ENCODE measurements around the gene C17orf107. TPM values are rescaled to one million over a fixed set of nuclear protein-coding genes. Genes with fewer than 3 reads are reported as not detected.

C17orf107 gene
- total RNA-seq, 4 donors from 2014 or later, result 0.38 to 2.2 (median 0.87) TPM

GRCh38 chr17:4921320-4921719, 22.0 kb downstream of the C17orf107 start:
- TF ChIP-seq CTCF (IDR thresholded peaks at IDR 0.05; ENCODE audit: low read depth), result no peak

GRCh38 chr17:4928881-4929280, 29.5 kb downstream of the C17orf107 start:
- TF ChIP-seq CTCF (IDR thresholded peaks at IDR 0.05; ENCODE audit: low read depth), result no peak

GRCh38 chr17:4931963-4932362, 32.6 kb downstream of the C17orf107 start, which contains the start of gene GP1BA:
Gene GP1BA, plus strand, starts transcription at chr17:4932277. Its CDS starts 328 bp downstream, at chr17:4932605.
- TF ChIP-seq CTCF (IDR thresholded peaks at IDR 0.05; ENCODE audit: low read depth), result no peak

- TF ChIP-seq CTCF (IDR thresholded peaks at IDR 0.05; ENCODE audit: low read depth), result no peak
These were observed 33.4 kb downstream of the C17orf107 start for GRCh38 chr17:4932756-4933155.

- TF ChIP-seq CTCF (IDR thresholded peaks at IDR 0.05; ENCODE audit: low read depth), result no peak
These were observed 34.3 kb downstream of the C17orf107 start for GRCh38 chr17:4933646-4934045.

- no peak for TF ChIP-seq CTCF (IDR thresholded peaks at IDR 0.05; ENCODE audit: low read depth)
These were observed 35.0 kb downstream of the C17orf107 start for GRCh38 chr17:4934173-4934979.

- TF ChIP-seq CTCF (IDR thresholded peaks at IDR 0.05; ENCODE audit: low read depth), result no peak
These were observed 36.3 kb downstream of the C17orf107 start for GRCh38 chr17:4935650-4936049.

Measured in subcutaneous adipose tissue (tissue), 4 donors.